IMR-90 (cell line): ENCODE measurements around the gene RHO. TPM values are rescaled to one million over a fixed set of nuclear protein-coding genes. Genes with fewer than 3 reads are reported as not detected.

Experiments
- ATAC-seq: fragments of 200-7000 bp; cut with Tn5 transposase; 2 replicates; pipeline ENCODE4 v1.9.1; 2020; ENCODE audit warnings: low read depth, mild to moderate bottlenecking, moderate library complexity
- BruUV-seq: library from RNA; stranded (reverse); fragments of 400-500 nt; replicated peaks from 2 replicates; lab custom pipeline; 2021; lab: Mats Ljungman, UMichigan
- CTCF ChIA-PET: fragments of 300-600 bp; formaldehyde crosslinking; extraction: SDS; loops from one replicate; lab custom pipeline; 2021; ENCODE audit warnings: antibody characterized with exemption; lab: Yijun Ruan, JAX
- POLR2A ChIA-PET: fragments of 300-600 bp; sonication (Branson Sonifier 250); formaldehyde crosslinking; loops from one replicate; lab custom pipeline; 2022; ENCODE audit warnings: antibody characterized with exemption; ENCODE audit not compliant: unreplicated experiment; lab: Charles Lee
- DNase-seq: peaks from one replicate; pipeline ENCODE4 v3.0.0; 2013
- H2AFZ ChIP-seq: replicated peaks from 2 replicates; pipeline ENCODE3; 2013; ENCODE audit warnings: low read length, mild to moderate bottlenecking; ENCODE audit not compliant: poor library complexity
- H2AK5ac ChIP-seq: 2 replicates; pipeline ENCODE4 v1.6.1; 2013; ENCODE audit warnings: low read depth, low read length, inconsistent platforms
- H2AK9ac ChIP-seq: replicated peaks from 2 replicates; pipeline ENCODE3; 2013; ENCODE audit warnings: mild to moderate bottlenecking, low read depth, low read length, moderate library complexity; ENCODE audit not compliant: poor library complexity
- H2BK120ac ChIP-seq: 2 replicates; pipeline ENCODE4 v1.6.1; 2013; ENCODE audit warnings: low read depth, low read length, inconsistent platforms
- H2BK15ac ChIP-seq: 3 replicates; pipeline ENCODE4 v1.6.1; 2013; ENCODE audit warnings: low read depth, low read length, inconsistent platforms
- H2BK20ac ChIP-seq: 2 replicates; pipeline ENCODE4 v1.6.1; 2013; ENCODE audit warnings: low read depth, mild to moderate bottlenecking, inconsistent platforms, low read length, moderate library complexity
- H2BK5ac ChIP-seq: 2 replicates; pipeline ENCODE4 v1.6.1; 2013; ENCODE audit warnings: mild to moderate bottlenecking, low read depth, low read length, inconsistent platforms; ENCODE audit not compliant: poor library complexity, severe bottlenecking
- H3K14ac ChIP-seq: replicated peaks from 2 replicates; pipeline ENCODE4 v1.6.1; 2013; ENCODE audit warnings: low read depth, low read length, inconsistent platforms
- H3K18ac ChIP-seq: 2 replicates; pipeline ENCODE4 v1.6.1; 2013; ENCODE audit warnings: low read depth, low read length, control low read depth
- H3K23ac ChIP-seq: 2 replicates; pipeline ENCODE4 v1.6.1; 2013; ENCODE audit warnings: low read depth, low read length, inconsistent platforms
- H3K27ac ChIP-seq: 2 replicates; pipeline ENCODE4 v1.5.1; 2013; ENCODE audit warnings: mild to moderate bottlenecking, control low read depth, low read length; ENCODE audit not compliant: insufficient read depth
- H3K27me3 ChIP-seq: 2 replicates; pipeline ENCODE4 v1.6.1; 2013; ENCODE audit warnings: low read length; ENCODE audit not compliant: control insufficient read depth, insufficient read depth
- H3K36me3 ChIP-seq: 2 replicates; pipeline ENCODE4 v1.6.1; 2013; ENCODE audit warnings: low read length, mixed read lengths; ENCODE audit not compliant: control insufficient read depth, insufficient read depth
- H3K4ac ChIP-seq: 2 replicates; pipeline ENCODE4 v1.6.1; 2013; ENCODE audit warnings: low read depth, low read length, inconsistent platforms
- H3K4me1 ChIP-seq: 2 replicates; pipeline ENCODE4 v1.6.1; 2013; ENCODE audit warnings: low read length, mixed read lengths; ENCODE audit not compliant: control insufficient read depth, insufficient read depth
- H3K4me2 ChIP-seq: 2 replicates; pipeline ENCODE4 v1.6.1; 2013; ENCODE audit warnings: low read depth, mild to moderate bottlenecking, control low read depth, low read length, moderate library complexity
- H3K4me3 ChIP-seq: 2 replicates; pipeline ENCODE4 v1.5.1; 2013; ENCODE audit warnings: low read depth, mild to moderate bottlenecking, control low read depth, low read length, moderate library complexity; ENCODE audit not compliant: insufficient read depth
- H3K56ac ChIP-seq: 2 replicates; pipeline ENCODE4 v1.6.1; 2013; ENCODE audit warnings: low read length, inconsistent platforms; ENCODE audit not compliant: insufficient read depth; ENCODE audit errors: extremely low read depth
- H3K79me1 ChIP-seq, 2 experiments: 2 replicates each; pipeline ENCODE4 v1.6.1; 2013; ENCODE audit warnings: low read length in 2 of 2, inconsistent platforms in 1 of 2, low read depth in 1 of 2
- H3K9ac ChIP-seq: 2 replicates; pipeline ENCODE4 v1.6.1; 2013; ENCODE audit warnings: low read depth, low read length, control low read depth
- H3K9me1 ChIP-seq: 2 replicates; pipeline ENCODE4 v1.6.1; 2013; ENCODE audit warnings: low read length, inconsistent platforms; ENCODE audit not compliant: insufficient read depth
- H3K9me3 ChIP-seq: 2 replicates; pipeline ENCODE4 v1.6.1; 2013; ENCODE audit warnings: low read length; ENCODE audit not compliant: control insufficient read depth, insufficient read depth
- H4K20me1 ChIP-seq: 2 replicates; pipeline ENCODE4 v1.6.1; 2013; ENCODE audit warnings: low read length, inconsistent platforms; ENCODE audit not compliant: insufficient read depth
- H4K5ac ChIP-seq: 2 replicates; pipeline ENCODE4 v1.6.1; 2013; ENCODE audit warnings: mild to moderate bottlenecking, low read depth, low read length, control low read depth
- H4K8ac ChIP-seq, 2 experiments: 2 replicates each; pipeline ENCODE4 v1.6.1; 2013; ENCODE audit warnings: low read depth in 2 of 2, low read length in 2 of 2, control low read depth in 1 of 2, inconsistent platforms in 1 of 2
- H4K91ac ChIP-seq: 2 replicates; pipeline ENCODE4 v1.6.1; 2013; ENCODE audit warnings: low read depth, low read length, inconsistent platforms; ENCODE audit not compliant: insufficient read depth
- CEBPB ChIP-seq: IDR thresholded peaks from 2 replicates; pipeline ENCODE4 v1.6.1; 2012; ENCODE audit warnings: low read depth, low read length, improper control_type of control experiment
- CHD1 ChIP-seq: IDR thresholded peaks from 2 replicates; pipeline ENCODE4 v1.6.1; 2012; ENCODE audit warnings: low read depth, low read length, improper control_type of control experiment
- FOS ChIP-seq: fragments of 150-350 bp; IDR thresholded peaks from 2 replicates; pipeline ENCODE4 v1.6.1; 2016; ENCODE audit warnings: low read depth, low read length
- MAFK ChIP-seq: IDR thresholded peaks from 2 replicates; pipeline ENCODE4 v1.6.1; 2012; ENCODE audit warnings: low read depth, low read length, improper control_type of control experiment
- MAZ ChIP-seq: IDR thresholded peaks from 2 replicates; pipeline ENCODE4 v1.6.1; 2012; ENCODE audit warnings: low read depth, mild to moderate bottlenecking, low read length, improper control_type of control experiment, moderate library complexity, borderline replicate concordance
- NFE2L2 ChIP-seq: fragments of 150-350 bp; IDR thresholded peaks from 2 replicates; pipeline ENCODE4 v1.6.1; 2016; ENCODE audit warnings: low read depth, mild to moderate bottlenecking, low read length
- POLR2A ChIP-seq: IDR thresholded peaks from 2 replicates; pipeline ENCODE4 v1.6.1; 2012; ENCODE audit warnings: mild to moderate bottlenecking, low read depth, low read length
- RAD21 ChIP-seq: IDR thresholded peaks from 2 replicates; pipeline ENCODE4 v1.6.1; 2012; ENCODE audit warnings: low read length, improper control_type of control experiment
- RCOR1 ChIP-seq: IDR thresholded peaks from 2 replicates; pipeline ENCODE4 v1.6.1; 2012; ENCODE audit warnings: mild to moderate bottlenecking, low read length, improper control_type of control experiment; ENCODE audit not compliant: insufficient replicate concordance
- RFX5 ChIP-seq: IDR thresholded peaks from 2 replicates; pipeline ENCODE4 v1.8.0; 2012; ENCODE audit warnings: low read depth, mild to moderate bottlenecking, low read length, moderate library complexity
- SMC3 ChIP-seq: fragments of 150-350 bp; IDR thresholded peaks from 2 replicates; pipeline ENCODE4 v1.6.1; 2016; ENCODE audit warnings: low read depth, mild to moderate bottlenecking, antibody characterized with exemption, low read length, moderate library complexity
- USF2 ChIP-seq: fragments of 150-350 bp; IDR thresholded peaks from 2 replicates; pipeline ENCODE4 v1.6.1; 2017; ENCODE audit warnings: mild to moderate bottlenecking, antibody characterized with exemption, low read length, low read depth
- WGBS, 2 experiments: methylation state at CpG; one replicate each; pipeline versions ENCODE4 v1.1.5 to v1.1.7; 2013; ENCODE audit warnings: missing lambda C conversion rate in 2 of 2; ENCODE audit not compliant: insufficient read length in 1 of 2; ENCODE audit errors: extremely low coverage in 2 of 2; 5-methylcytosine and 5-hydroxymethylcytosine counted together
- dilution Hi-C: fragments of 300-500 bp; cut with HindIII; formaldehyde crosslinking; loops from one replicate; pipeline ENCODE4 v1.14.3; 2018; ENCODE audit warnings: low sequenced_read_pairs; ENCODE audit not compliant: unreplicated experiment
- in situ Hi-C: fragments of 300-500 bp; cut with MboI; formaldehyde crosslinking; loops from 3 replicates; pipeline ENCODE4 v1.14.3; 2019; ENCODE audit warnings: low sequenced_read_pairs, inconsistent platforms, mixed read lengths
- intact Hi-C: fragments of 100-400 bp; cut with micrococcal nuclease; formaldehyde crosslinking; loops from 2 replicates; pipeline ENCODE4 v1.10.0; 2022
- polyA plus RNA-seq, 3 experiments: library from polyadenylated mRNA; depleted of rRNA; stranded (reverse); fragments of >200 nt; gene quantifications; 2 replicates each; pipeline ENCODE4 v1.2.3, GENCODE V29; 2012; ENCODE audit warnings: low replicate concordance in 1 of 3
- total RNA-seq: library from RNA; depleted of rRNA; stranded (reverse); fragments of >200 nt; gene quantifications from 2 replicates; pipeline ENCODE4 v1.2.3, GENCODE V29; 2012
- TF ChIP-seq, protein P1 (sequence below): conservative IDR thresholded peaks from 2 replicates; pipeline ENCODE4 v1.5.1; 2012; ENCODE audit warnings: mild to moderate bottlenecking, low read depth, low read length, improper control_type of control experiment
- TF ChIP-seq, protein P2 (sequence below): fragments of 150-350 bp; IDR thresholded peaks from 2 replicates; pipeline ENCODE4 v1.6.1; 2016; ENCODE audit warnings: low read depth, mild to moderate bottlenecking, low read length, moderate library complexity, borderline replicate concordance

RHO gene
- total and polyA plus RNA-seq, 2 of the 4 experiments (the other 2 are of a cell fraction) = not detected

GRCh38 chr3:129490273-129490675, 38.2 kb upstream of the RHO start:
- BruUV-seq = no TSS peak
- in situ Hi-C loops = loop anchor here (5.0 kb wide), 3 partner anchors 112 to 437 kb away; no protein-coding TSS in a partner anchor
- peak overlapping the region; percentile 21; the same call in 1 of the 2 replicates for H3K9ac ChIP-seq

More at GRCh38 chr3:129490273-129490675, 38.2 kb upstream of the RHO start:
- Histone ChIP-seq H2BK5ac (peak overlapping the region; percentile 31), H3K9me3 (no peaks in the 10 kb centered on the region), H2BK15ac (peak overlapping the region; percentile 85; the same call in 2 of the 3 replicates), H4K8ac (peak overlapping the region; percentile 22 to 57; a peak in 2 of 4 replicates), H2AK5ac (peak overlapping the region; percentile 82), H2AK9ac (peak overlapping the region; percentile 87), H3K18ac (peak overlapping the region; percentile 49), H3K27ac (peak overlapping the region; percentile 12), H3K4me3 (no peak overlapping the region), H3K4ac (peak overlapping the region; percentile 87), H3K56ac (peak overlapping the region; percentile 26; the same call in 1 of the 2 replicates), H4K20me1 (peaks cover 9% of the 10 kb centered on the region), H3K9me1 (peaks cover 32% of the 10 kb centered on the region), H3K23ac (peak overlapping the region; percentile 8; the same call in 1 of the 2 replicates), H3K4me2 (no peak overlapping the region), H2BK20ac (peak overlapping the region; percentile 17), H4K5ac (peak overlapping the region; percentile 40), H3K79me1 (peaks cover 2 to 38% of the 10 kb centered on the region in 2 experiments; a peak in 2 of 4 replicates), H3K14ac (peak overlapping the region; percentile 70; the same call in 1 of the 2 replicates), H3K4me1 (peaks cover 33% of the 10 kb centered on the region), H4K91ac (peak overlapping the region; percentile 88), H3K36me3 (0 out of 2 replicates have a peak, but pooled peaks cover 3% of the 10 kb centered on the region), H2AFZ (peak overlapping the region; percentile 47), H2BK120ac (peak overlapping the region; percentile 91), H3K27me3 (no peaks in the 10 kb centered on the region)
- ChIA-PET POLR2A (no interaction called here), CTCF (interaction anchor here (0.5 to 2.1 kb wide), 21 partner anchors 17 to 398 kb away, joined by 3 to 25 read pairs (median 4); partner anchors contain the start of gene PLXND1)
- 29% methylated on average over 3 of the region's 5 CpGs; no CpG with 5 or more reads in 1 of the 2 experiments for WGBS, 2 experiments
- TF ChIP-seq NFE2L2 = peak; percentile 93
- no peak for TF ChIP-seq RFX5
- TF ChIP-seq RCOR1 = no peak
- TF ChIP-seq FOS = peak; percentile 53; the same call in 1 of the 2 replicates
- peak; percentile 77 for TF ChIP-seq MAFK
- TF ChIP-seq POLR2A = peak; percentile 41; the same call in 1 of the 2 replicates
- TF ChIP-seq MAZ = peak; percentile 59; the same call in 1 of the 2 replicates
- peak; percentile 63; the same call in 1 of the 2 replicates for TF ChIP-seq USF2
- no peak for TF ChIP-seq CEBPB
- peak; percentile 94 for TF ChIP-seq SMC3
- TF ChIP-seq, protein P1, sequence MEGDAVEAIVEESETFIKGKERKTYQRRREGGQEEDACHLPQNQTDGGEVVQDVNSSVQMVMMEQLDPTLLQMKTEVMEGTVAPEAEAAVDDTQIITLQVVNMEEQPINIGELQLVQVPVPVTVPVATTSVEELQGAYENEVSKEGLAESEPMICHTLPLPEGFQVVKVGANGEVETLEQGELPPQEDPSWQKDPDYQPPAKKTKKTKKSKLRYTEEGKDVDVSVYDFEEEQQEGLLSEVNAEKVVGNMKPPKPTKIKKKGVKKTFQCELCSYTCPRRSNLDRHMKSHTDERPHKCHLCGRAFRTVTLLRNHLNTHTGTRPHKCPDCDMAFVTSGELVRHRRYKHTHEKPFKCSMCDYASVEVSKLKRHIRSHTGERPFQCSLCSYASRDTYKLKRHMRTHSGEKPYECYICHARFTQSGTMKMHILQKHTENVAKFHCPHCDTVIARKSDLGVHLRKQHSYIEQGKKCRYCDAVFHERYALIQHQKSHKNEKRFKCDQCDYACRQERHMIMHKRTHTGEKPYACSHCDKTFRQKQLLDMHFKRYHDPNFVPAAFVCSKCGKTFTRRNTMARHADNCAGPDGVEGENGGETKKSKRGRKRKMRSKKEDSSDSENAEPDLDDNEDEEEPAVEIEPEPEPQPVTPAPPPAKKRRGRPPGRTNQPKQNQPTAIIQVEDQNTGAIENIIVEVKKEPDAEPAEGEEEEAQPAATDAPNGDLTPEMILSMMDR = peak; percentile 96
- peak; percentile 99 for TF ChIP-seq RAD21
- peak; percentile 51; the same call in 1 of the 2 replicates for TF ChIP-seq CHD1
- TF ChIP-seq, protein P2, sequence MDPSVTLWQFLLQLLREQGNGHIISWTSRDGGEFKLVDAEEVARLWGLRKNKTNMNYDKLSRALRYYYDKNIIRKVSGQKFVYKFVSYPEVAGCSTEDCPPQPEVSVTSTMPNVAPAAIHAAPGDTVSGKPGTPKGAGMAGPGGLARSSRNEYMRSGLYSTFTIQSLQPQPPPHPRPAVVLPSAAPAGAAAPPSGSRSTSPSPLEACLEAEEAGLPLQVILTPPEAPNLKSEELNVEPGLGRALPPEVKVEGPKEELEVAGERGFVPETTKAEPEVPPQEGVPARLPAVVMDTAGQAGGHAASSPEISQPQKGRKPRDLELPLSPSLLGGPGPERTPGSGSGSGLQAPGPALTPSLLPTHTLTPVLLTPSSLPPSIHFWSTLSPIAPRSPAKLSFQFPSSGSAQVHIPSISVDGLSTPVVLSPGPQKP = no peak
- peak; percentile 74 for ATAC-seq
- DNase-seq = peak; percentile 97
- intact Hi-C loops = loop anchor here (1.0 kb wide), 7 partner anchors 71 to 444 kb away; no protein-coding TSS in a partner anchor
- dilution Hi-C loops = no loop called here
